ENCODE data around the gene PFDN1. TPM values are rescaled to one million over a fixed set of nuclear protein-coding genes. Genes with fewer than 3 reads are reported as not detected.

Gene PFDN1
- total RNA-seq, 4 donors from 2014 or later, result 90.6 to 142 (median 109) TPM

DNA sequence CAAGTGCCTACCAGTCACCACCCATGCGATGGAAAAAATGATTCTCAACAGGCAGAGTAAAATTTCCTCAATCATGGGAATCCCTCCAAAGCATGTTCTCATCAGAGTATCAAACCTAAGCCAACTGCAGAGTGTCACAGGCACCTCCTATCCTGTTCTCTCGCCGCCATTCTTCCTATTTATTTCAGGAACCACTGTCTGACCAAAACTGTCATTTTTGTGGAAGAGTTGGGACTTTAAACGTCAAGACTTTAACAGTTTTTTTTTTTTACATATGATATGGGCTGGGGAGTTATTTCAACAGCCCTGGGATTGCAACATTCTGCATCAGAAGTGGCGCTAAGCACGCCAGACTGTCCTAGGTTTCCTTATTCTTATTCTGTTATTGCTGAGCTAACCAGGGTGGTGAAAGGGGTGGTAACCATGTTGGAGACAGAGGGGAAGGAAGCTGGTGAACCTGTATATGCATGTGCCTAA, 29.5 kb downstream of the PFDN1 start:
- Histone ChIP-seq H3K4me1 (peaks cover 0 to 13% (median 0%) of the 10 kb centered on the region in 4 donors), H3K4me3 (no peak overlapping the region), H3K9me3 (no peaks in the 10 kb centered on the region), H3K36me3 (no peaks in the 10 kb centered on the region), H3K27me3 (no peaks in the 10 kb centered on the region), H3K27ac (no peak overlapping the region)
- no peak for TF ChIP-seq POLR2A (IDR thresholded peaks at IDR 0.05)
- TF ChIP-seq, protein P1, sequence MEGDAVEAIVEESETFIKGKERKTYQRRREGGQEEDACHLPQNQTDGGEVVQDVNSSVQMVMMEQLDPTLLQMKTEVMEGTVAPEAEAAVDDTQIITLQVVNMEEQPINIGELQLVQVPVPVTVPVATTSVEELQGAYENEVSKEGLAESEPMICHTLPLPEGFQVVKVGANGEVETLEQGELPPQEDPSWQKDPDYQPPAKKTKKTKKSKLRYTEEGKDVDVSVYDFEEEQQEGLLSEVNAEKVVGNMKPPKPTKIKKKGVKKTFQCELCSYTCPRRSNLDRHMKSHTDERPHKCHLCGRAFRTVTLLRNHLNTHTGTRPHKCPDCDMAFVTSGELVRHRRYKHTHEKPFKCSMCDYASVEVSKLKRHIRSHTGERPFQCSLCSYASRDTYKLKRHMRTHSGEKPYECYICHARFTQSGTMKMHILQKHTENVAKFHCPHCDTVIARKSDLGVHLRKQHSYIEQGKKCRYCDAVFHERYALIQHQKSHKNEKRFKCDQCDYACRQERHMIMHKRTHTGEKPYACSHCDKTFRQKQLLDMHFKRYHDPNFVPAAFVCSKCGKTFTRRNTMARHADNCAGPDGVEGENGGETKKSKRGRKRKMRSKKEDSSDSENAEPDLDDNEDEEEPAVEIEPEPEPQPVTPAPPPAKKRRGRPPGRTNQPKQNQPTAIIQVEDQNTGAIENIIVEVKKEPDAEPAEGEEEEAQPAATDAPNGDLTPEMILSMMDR (IDR thresholded peaks at IDR 0.05), result no peak
- DNase-seq, result no peak

DNA sequence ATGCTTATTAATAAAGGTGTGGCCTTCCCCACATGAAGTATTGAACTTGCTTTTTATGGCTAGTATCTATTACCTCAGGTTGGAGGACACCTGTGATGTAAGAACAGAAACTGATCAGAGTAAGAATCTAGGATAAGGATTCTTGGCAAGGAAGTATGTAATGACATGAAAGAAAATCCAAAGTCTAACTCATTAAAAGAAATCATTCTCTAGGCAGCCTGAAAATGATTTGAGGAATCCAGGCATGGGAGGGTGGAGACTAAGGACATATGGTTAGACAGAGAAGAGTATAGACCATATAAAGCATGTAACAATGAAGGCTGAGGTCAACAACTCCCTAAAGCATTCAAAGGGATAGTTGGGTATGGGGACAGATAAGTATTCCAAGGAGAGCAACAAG, 32.9 kb downstream of the PFDN1 start:
- Histone ChIP-seq H3K4me1 (peaks cover 0 to 17% (median 0%) of the 10 kb centered on the region in 4 donors), H3K9me3 (no peaks in the 10 kb centered on the region), H3K27me3 (no peaks in the 10 kb centered on the region), H3K4me3 (no peak overlapping the region), H3K27ac (peak overlapping the region in 2 of 4 donors; percentile 44 to 72), H3K36me3 (no peaks in the 10 kb centered on the region)
- no peak for DNase-seq
- TF ChIP-seq, protein P1 (IDR thresholded peaks at IDR 0.05), result no peak
- no peak for TF ChIP-seq POLR2A (IDR thresholded peaks at IDR 0.05)

DNA sequence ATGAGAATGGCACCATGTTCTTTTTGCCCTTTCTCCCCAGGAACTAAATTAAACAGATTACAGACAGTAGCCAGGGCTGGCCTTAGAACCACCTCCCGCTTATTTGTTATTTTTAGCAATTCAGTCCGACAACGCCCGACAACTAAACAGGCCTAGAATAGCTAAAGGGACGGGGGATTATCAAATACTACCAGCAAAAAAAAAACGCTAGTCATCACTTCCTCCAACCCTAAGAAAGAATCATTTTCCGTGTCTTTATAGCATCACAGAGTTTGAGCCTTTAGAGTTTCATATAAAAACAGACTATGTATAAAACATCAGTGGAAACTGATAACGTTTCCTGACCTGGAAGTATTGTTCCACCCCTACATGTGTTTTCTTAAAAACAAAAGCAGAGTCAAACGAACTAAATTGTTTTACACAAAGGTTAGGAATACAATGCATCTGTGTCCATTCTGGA, 35.3 kb downstream of the PFDN1 start:
- Histone ChIP-seq H3K27ac (no peak overlapping the region), H3K4me1 (peaks cover 0 to 18% (median 0%) of the 10 kb centered on the region in 4 donors)

DNA sequence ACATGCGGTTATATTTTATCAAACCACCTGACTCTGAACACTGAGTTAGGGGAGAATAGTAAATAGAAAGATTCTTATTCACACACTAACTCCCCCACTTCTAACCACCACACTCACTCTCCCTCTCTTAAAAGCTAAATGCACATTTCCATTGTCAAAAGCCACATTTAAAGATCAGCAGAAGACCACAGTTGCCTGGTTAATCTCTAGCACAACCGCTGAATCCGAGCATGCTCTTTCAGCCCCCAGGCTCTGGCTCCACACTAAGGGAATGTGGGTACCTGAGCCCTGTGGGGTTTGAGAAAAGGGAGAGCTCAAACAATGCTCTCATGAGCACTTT, 35.7 kb downstream of the PFDN1 start:
- Histone ChIP-seq H3K9me3 (no peaks in the 10 kb centered on the region), H3K27me3 (no peaks in the 10 kb centered on the region), H3K4me3 (no peak overlapping the region), H3K4me1 (peaks cover 0 to 22% (median 1%) of the 10 kb centered on the region in 4 donors), H3K27ac (no peak overlapping the region), H3K36me3 (no peaks in the 10 kb centered on the region)
- TF ChIP-seq, protein P1 (IDR thresholded peaks at IDR 0.05), result no peak
- no peak for TF ChIP-seq POLR2A (IDR thresholded peaks at IDR 0.05)
- DNase-seq, result no peak

More for the DNA sequence above, 35.3 kb downstream of the PFDN1 start:
- Histone ChIP-seq H3K9me3 (no peaks in the 10 kb centered on the region), H3K27me3 (no peaks in the 10 kb centered on the region), H3K4me3 (no peak overlapping the region), H3K36me3 (no peaks in the 10 kb centered on the region)
- TF ChIP-seq POLR2A (IDR thresholded peaks at IDR 0.05), result no peak
- TF ChIP-seq, protein P1 (IDR thresholded peaks at IDR 0.05), result no peak
- no peak for DNase-seq

DNA sequence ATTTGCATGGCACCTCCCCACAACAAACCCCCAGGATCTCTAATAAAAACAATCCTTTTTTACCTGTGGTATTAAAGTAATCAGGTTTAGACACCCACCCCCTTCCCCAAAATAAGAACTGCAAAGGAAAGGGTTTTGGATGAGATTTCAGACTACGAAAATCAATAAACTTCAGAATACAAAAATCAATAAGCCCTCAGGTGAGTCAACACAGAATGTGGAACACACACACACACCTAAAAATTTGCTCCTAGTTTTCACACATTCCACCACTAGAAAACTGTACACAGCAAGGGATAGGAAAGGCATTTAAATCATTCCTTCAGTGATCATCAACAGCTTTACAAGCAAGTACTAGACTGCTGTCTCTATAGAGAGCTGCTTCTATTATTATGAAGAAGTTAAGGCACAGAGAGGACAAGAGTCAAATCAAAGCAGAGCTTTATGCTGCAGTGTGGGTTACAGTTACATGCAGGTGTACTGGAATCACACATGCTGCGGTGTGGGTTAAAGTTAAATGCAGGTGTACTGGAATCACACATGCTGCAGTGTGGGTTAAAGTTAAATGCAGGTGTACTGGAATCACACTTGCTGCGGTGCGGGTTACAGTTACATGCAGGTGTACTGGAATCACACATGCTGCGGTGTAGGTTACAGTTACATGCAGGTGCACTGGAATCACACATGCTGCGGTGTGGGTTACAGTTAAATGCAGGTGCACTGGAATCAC, 36.3 kb downstream of the PFDN1 start:
- no peak overlapping the region for H3K27ac ChIP-seq
- peaks cover 0 to 26% (median 1%) of the 10 kb centered on the region in 4 donors for H3K4me1 ChIP-seq
- no peaks in the 10 kb centered on the region for H3K9me3 ChIP-seq
- no peak for TF ChIP-seq POLR2A (IDR thresholded peaks at IDR 0.05)
- TF ChIP-seq, protein P1 (IDR thresholded peaks at IDR 0.05), result no peak
- H3K27me3 ChIP-seq, result no peaks in the 10 kb centered on the region
- H3K4me3 ChIP-seq, result no peak overlapping the region
- H3K36me3 ChIP-seq, result no peaks in the 10 kb centered on the region
- no peak for DNase-seq
